VCaP (cell line): ENCODE data around the gene YPEL2.

Source experiments
- H3K27ac ChIP-seq: fragments of 450-650 bp; 2 replicates; pipeline ENCODE4 v1.5.1; 2017
- TF ChIP-seq, protein P1 (sequence below): fragments of 450-650 bp; conservative IDR thresholded peaks from 2 replicates; pipeline ENCODE4 v1.5.1; 2017; ENCODE audit warnings: mild to moderate bottlenecking, moderate library complexity

The YPEL2 gene

DNA sequence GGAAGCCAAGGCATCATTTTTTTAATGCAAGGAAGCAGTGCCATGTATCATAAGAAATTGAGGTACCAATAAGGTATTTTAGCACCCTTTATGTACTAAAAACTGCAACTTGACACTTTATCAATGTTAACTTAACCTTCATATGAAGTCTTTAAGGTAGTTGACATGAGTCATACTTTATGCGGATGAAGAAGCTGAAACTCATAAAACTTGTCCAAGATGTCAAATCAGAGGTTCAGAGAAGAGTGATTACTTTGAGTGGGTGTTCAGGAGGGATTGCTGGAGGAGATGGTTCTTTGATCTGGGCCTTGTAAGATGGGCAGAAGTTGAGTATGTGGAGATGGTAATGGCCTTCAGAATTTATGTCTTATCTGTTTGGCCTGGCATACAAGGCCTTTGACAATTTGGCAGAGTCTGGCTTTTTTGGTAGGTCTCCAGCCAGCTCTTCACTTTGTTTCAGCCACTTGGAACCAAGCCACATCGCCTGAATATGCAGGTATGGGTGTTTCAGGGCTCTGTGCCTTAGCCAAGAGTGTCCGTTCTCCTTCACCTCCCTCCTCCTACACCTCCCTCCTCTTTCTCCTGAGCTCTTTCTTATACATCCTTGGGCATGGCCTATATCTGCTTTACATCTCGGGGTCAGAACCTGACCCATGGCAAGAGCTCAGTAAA is 23.7 kb downstream of the YPEL2 start:
- no peak overlapping the region for H3K27ac ChIP-seq
- TF ChIP-seq, protein P1, sequence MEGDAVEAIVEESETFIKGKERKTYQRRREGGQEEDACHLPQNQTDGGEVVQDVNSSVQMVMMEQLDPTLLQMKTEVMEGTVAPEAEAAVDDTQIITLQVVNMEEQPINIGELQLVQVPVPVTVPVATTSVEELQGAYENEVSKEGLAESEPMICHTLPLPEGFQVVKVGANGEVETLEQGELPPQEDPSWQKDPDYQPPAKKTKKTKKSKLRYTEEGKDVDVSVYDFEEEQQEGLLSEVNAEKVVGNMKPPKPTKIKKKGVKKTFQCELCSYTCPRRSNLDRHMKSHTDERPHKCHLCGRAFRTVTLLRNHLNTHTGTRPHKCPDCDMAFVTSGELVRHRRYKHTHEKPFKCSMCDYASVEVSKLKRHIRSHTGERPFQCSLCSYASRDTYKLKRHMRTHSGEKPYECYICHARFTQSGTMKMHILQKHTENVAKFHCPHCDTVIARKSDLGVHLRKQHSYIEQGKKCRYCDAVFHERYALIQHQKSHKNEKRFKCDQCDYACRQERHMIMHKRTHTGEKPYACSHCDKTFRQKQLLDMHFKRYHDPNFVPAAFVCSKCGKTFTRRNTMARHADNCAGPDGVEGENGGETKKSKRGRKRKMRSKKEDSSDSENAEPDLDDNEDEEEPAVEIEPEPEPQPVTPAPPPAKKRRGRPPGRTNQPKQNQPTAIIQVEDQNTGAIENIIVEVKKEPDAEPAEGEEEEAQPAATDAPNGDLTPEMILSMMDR = no peak

DNA sequence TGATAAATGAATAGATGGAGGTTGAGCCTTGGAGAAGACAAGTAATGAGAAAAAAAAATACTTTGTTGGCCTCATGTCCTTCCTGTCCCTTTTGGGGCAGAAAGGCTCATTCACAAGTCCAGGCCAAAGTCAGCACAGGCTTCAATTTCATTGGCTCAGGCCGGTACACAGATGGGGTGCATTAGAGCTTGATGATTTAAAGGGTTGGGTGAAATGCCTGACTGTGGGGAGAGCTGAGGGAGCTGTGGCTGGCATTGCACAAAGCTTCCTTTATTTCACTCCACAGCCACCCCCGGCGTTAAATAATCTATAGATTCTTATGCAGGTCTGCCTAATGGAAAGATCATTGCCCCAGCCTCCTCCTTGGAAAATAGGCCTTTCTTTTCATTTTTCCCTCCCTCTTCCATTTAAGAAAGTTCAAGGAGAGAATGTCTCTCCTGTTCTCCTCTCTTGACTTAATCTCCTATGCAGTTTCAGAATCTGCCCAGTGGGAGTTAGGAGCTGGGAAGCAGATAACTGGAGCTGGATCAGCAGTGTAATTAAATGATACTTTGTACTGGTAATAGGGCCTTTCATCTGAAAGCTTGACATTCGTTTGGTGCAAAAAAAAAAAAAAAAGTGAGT is 24.4 kb downstream of the YPEL2 start:
- TF ChIP-seq, protein P1 = no peak
- no peak overlapping the region for H3K27ac ChIP-seq

DNA sequence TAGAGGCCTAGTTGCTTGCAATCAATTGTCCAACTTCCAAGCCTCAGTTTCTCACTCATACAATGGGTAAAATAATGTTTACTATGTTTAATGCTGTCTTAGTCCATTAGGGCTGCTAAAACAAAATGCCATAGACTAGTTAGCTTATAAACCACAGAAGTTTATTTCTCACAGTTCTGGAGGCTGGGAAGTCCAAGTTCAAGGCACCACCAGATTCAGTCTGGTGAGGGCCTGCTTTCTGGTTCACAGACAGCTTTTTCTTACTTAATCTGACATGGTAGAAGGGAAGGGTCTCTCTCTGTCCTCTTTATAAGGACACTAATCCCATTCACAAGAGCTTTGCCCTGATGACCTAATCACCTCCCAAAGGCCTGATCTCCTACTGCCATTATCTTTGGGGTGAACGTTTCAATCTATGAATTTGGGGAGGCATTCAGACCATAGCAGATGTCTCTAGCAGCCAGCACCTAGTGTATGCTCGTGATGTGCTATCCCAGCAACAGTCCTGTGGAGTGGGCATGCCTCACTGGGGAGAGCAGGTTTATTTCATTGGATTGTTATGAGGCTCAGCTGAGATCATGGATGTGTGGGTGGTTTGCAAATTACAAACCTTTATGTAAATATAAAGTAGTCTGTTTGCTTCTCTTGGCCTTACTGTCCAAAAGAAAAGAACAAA is 25.2 kb downstream of the YPEL2 start:
- H3K27ac ChIP-seq = no peak overlapping the region
- TF ChIP-seq, protein P1 = no peak

DNA sequence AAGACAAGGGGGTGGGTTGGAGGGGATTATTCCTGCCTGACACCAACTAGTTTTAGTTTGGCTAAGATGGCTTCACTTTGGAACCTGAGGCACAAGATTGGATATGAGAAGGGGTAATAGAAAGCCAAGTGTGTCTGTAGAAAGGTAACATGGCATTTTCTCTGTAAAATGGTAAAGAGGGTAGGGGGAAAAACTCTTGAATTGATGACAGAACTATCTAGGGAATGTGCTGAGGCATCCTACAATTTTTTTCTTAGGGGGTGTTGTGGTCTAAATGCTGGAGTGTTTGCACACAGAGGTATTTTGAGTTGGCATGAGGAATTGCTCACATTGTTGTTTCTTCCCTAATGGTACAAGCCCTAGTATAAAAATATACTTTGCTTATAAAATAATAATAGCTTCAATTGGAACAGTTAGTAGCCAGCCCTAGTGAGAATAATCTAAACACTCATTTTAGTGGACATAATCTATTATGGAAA is 25.8 kb downstream of the YPEL2 start:
- H3K27ac ChIP-seq = no peak overlapping the region
- TF ChIP-seq, protein P1 = no peak

DNA sequence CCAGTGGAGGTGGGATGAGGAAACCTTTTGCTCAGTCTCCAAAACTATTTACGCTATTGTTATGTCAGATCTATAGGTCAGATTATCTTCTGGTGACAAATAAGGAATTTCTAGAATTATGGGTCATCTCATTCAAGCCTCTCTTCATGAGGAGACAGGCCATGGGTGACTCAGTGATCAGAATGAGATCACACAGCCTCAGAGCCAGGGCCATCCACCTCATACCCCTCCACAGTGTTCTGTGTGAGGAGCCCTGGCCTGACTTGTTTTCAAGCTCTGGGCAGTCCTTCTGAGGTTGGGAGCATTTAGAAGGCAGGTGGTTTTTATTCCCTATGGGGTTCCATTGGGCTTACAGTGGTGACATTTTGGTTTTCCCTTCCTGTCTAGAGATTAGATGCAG is 26.5 kb downstream of the YPEL2 start:
- no peak overlapping the region for H3K27ac ChIP-seq
- TF ChIP-seq, protein P1 = no peak

DNA sequence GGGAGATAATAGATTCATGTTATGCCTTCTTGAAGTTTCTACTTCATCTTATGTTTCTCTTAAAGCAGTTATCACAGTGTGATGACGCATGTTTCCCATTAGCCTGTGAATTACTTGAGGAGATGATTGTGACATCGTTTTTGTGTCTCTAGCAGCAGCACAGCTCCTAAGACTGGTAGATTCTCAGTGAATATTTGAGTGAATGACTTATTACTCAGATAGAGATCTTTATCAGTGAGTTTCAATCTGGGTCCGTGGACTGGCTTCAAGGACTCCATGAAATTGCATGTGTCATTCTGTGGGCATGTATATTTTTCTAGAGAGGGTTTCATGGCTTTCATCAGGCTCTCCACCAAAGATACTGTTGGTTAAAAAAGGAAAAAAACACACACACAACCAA is 29.9 kb downstream of the YPEL2 start:
- TF ChIP-seq, protein P1 = no peak
- H3K27ac ChIP-seq = no peak overlapping the region
